Activated T-helper 1 cell treated with anti-CD3 and anti-CD28 coated beads, Interleukin-12 subunit alpha, Interleukin-12 subunit beta, Interleukin-2, Interleukin-4 antibody, amounts not matched to agents 30 ng/mL and 10 ng/mL and 1 ng/mL, durations not matched to agents 14 hours and 24 hours and 36 hours (primary cell): ENCODE results near the gene AGPAT3. TPM values are rescaled to one million over a fixed set of nuclear protein-coding genes. Genes with fewer than 3 reads are reported as not detected.

ENCODE experiments used
- DNase-seq: peaks from one replicate; pipeline ENCODE4 v3.0.0; 2021; ENCODE audit warnings: low spot score
- H3K27ac Mint-ChIP-seq: one replicate; pipeline ENCODE4 v1.8.0; 2021; ENCODE audit warnings: mild to moderate bottlenecking, mixed read lengths
- H3K27me3 Mint-ChIP-seq: one replicate; pipeline ENCODE4 v1.8.0; 2022; ENCODE audit warnings: mild to moderate bottlenecking, moderate library complexity, mixed read lengths; ENCODE audit not compliant: insufficient read depth
- H3K36me3 Mint-ChIP-seq: one replicate; pipeline ENCODE4 v1.8.0; 2021; ENCODE audit warnings: low read depth, mixed read lengths
- H3K4me1 Mint-ChIP-seq: one replicate; pipeline ENCODE4 v1.8.0; 2021; ENCODE audit warnings: low read depth, mixed read lengths
- H3K4me3 Mint-ChIP-seq: one replicate; pipeline ENCODE4 v1.8.0; 2021; ENCODE audit warnings: mild to moderate bottlenecking, moderate library complexity, mixed read lengths
- H3K9me3 Mint-ChIP-seq: one replicate; pipeline ENCODE4 v1.8.0; 2021; ENCODE audit warnings: mixed read lengths
- intact Hi-C: fragments of 100-400 bp; cut with micrococcal nuclease; formaldehyde crosslinking; loops from one replicate; pipeline ENCODE4 v1.15.1; 2024
- total RNA-seq: library from RNA; stranded (reverse); gene quantifications from 2 replicates; pipeline ENCODE4 v1.2.3, GENCODE V29; 2022

The AGPAT3 gene
- total RNA-seq, 1 donor from 2014 or later: 127 TPM

- H3K27me3 Mint-ChIP-seq: peaks cover 13% of the 10 kb centered on the region
- intact Hi-C loops: no loop called here
- no peak overlapping the region for H3K4me3 Mint-ChIP-seq
- DNase-seq: no peak
- H3K9me3 Mint-ChIP-seq: no peaks in the 10 kb centered on the region
- H3K27ac Mint-ChIP-seq: no peak overlapping the region
- H3K36me3 Mint-ChIP-seq: no peaks in the 10 kb centered on the region
- H3K4me1 Mint-ChIP-seq: no peaks in the 10 kb centered on the region
Measured at GRCh38 chr21:44000360-44000759, 135.3 kb downstream of the AGPAT3 start.

- no peaks in the 10 kb centered on the region for H3K9me3 Mint-ChIP-seq
- H3K27me3 Mint-ChIP-seq: peaks cover 8% of the 10 kb centered on the region
- H3K4me1 Mint-ChIP-seq: no peaks in the 10 kb centered on the region
- no peaks in the 10 kb centered on the region for H3K36me3 Mint-ChIP-seq
- intact Hi-C loops: no loop called here
- H3K27ac Mint-ChIP-seq: no peak overlapping the region
- DNase-seq: no peak
- H3K4me3 Mint-ChIP-seq: no peak overlapping the region
Measured at GRCh38 chr21:44002511-44002910, 137.5 kb downstream of the AGPAT3 start.

GRCh38 chr21:44003307-44003966, 138.4 kb downstream of the AGPAT3 start:
- intact Hi-C loops: no loop called here
- H3K4me1 Mint-ChIP-seq: no peaks in the 10 kb centered on the region
- H3K27me3 Mint-ChIP-seq: peaks cover 8% of the 10 kb centered on the region
- no peak overlapping the region for H3K27ac Mint-ChIP-seq
- no peaks in the 10 kb centered on the region for H3K9me3 Mint-ChIP-seq
- H3K4me3 Mint-ChIP-seq: no peak overlapping the region
- no peak for DNase-seq
- H3K36me3 Mint-ChIP-seq: no peaks in the 10 kb centered on the region

- Mint-ChIP-seq H3K9me3 (no peaks in the 10 kb centered on the region), H3K36me3 (peaks cover under 1% of the 10 kb centered on the region), H3K4me3 (no peak overlapping the region), H3K27me3 (peaks cover 2% of the 10 kb centered on the region), H3K27ac (no peak overlapping the region), H3K4me1 (peaks cover 2% of the 10 kb centered on the region)
- DNase-seq: no peak
- intact Hi-C loops: no loop called here
Measured at GRCh38 chr21:44005071-44005470, 140.0 kb downstream of the AGPAT3 start.

- H3K27me3 Mint-ChIP-seq: no peaks in the 10 kb centered on the region
- H3K9me3 Mint-ChIP-seq: no peaks in the 10 kb centered on the region
- peaks cover 7% of the 10 kb centered on the region for H3K4me1 Mint-ChIP-seq
- H3K4me3 Mint-ChIP-seq: no peak overlapping the region
- H3K36me3 Mint-ChIP-seq: peaks cover 5% of the 10 kb centered on the region
- H3K27ac Mint-ChIP-seq: no peak overlapping the region
- intact Hi-C loops: no loop called here
- no peak for DNase-seq
Measured at GRCh38 chr21:44005593-44005992, 140.6 kb downstream of the AGPAT3 start.

GRCh38 chr21:44006017-44006619, 141.1 kb downstream of the AGPAT3 start:
- H3K27ac Mint-ChIP-seq: no peak overlapping the region

GRCh38 chr21:44006656-44007055, 141.6 kb downstream of the AGPAT3 start:
- peaks cover 14% of the 10 kb centered on the region for H3K4me1 Mint-ChIP-seq
- H3K27ac Mint-ChIP-seq: no peak overlapping the region
- H3K27me3 Mint-ChIP-seq: no peaks in the 10 kb centered on the region
- H3K4me3 Mint-ChIP-seq: no peak overlapping the region
- DNase-seq: no peak
- intact Hi-C loops: no loop called here
- H3K9me3 Mint-ChIP-seq: no peaks in the 10 kb centered on the region
- peaks cover 8% of the 10 kb centered on the region for H3K36me3 Mint-ChIP-seq

More at GRCh38 chr21:44006017-44006619, 141.1 kb downstream of the AGPAT3 start:
- Mint-ChIP-seq H3K9me3 (no peaks in the 10 kb centered on the region), H3K36me3 (peaks cover 5% of the 10 kb centered on the region), H3K27me3 (no peaks in the 10 kb centered on the region), H3K4me1 (peaks cover 11% of the 10 kb centered on the region), H3K4me3 (no peak overlapping the region)
- intact Hi-C loops: no loop called here
- no peak for DNase-seq

- no peaks in the 10 kb centered on the region for H3K27me3 Mint-ChIP-seq
- no peaks in the 10 kb centered on the region for H3K9me3 Mint-ChIP-seq
- H3K27ac Mint-ChIP-seq: no peak overlapping the region
- DNase-seq: no peak
- H3K36me3 Mint-ChIP-seq: peaks cover 16% of the 10 kb centered on the region
- H3K4me1 Mint-ChIP-seq: peaks cover 36% of the 10 kb centered on the region
- H3K4me3 Mint-ChIP-seq: peak overlapping the region; percentile 11
- intact Hi-C loops: loop anchor here (5.0 kb wide), 4 partner anchors 143 to 912 kb away; partner anchors contain the start of genes AGPAT3, ITGB2 and RRP1
Measured at GRCh38 chr21:44010429-44010828, 145.4 kb downstream of the AGPAT3 start.

- intact Hi-C loops: loop anchor here (5.0 kb wide), 4 partner anchors 144 to 911 kb away; partner anchors contain the start of genes AGPAT3, ITGB2 and RRP1
- Mint-ChIP-seq H3K4me1 (peaks cover 41% of the 10 kb centered on the region), H3K27me3 (no peaks in the 10 kb centered on the region), H3K36me3 (peaks cover 17% of the 10 kb centered on the region), H3K4me3 (peak overlapping the region; percentile 91), H3K9me3 (no peaks in the 10 kb centered on the region), H3K27ac (peak overlapping the region; percentile 91)
- DNase-seq: no peak
Measured at GRCh38 chr21:44011123-44011522, 146.1 kb downstream of the AGPAT3 start.

- Mint-ChIP-seq H3K4me3 (peak within 1 kb of the TSS; percentile 91), H3K36me3 (peaks cover 18% of the 10 kb centered on the region), H3K27ac (peak within 1 kb of the TSS; percentile 94), H3K9me3 (no peaks in the 10 kb centered on the region), H3K4me1 (peaks cover 45% of the 10 kb centered on the region), H3K27me3 (no peaks in the 10 kb centered on the region)
- peak; percentile 85 for DNase-seq
- intact Hi-C loops: loop anchor here (1.0 to 5.0 kb wide), 5 partner anchors 145 to 910 kb away; partner anchors contain the start of genes AGPAT3, ITGB2 and RRP1
Measured at GRCh38 chr21:44011579-44012473, 146.8 kb downstream of the AGPAT3 start, which contains the start of gene TRAPPC10. Gene TRAPPC10, plus strand, starts transcription at chr21:44012309. Its CDS starts 185 bp downstream, at chr21:44012494.

GRCh38 chr21:44012474-44013379, 147.7 kb downstream of the AGPAT3 start:
- peak; percentile 81 for DNase-seq
- Mint-ChIP-seq H3K4me3 (peak overlapping the region; percentile 91), H3K27me3 (no peaks in the 10 kb centered on the region), H3K4me1 (peaks cover 53% of the 10 kb centered on the region), H3K9me3 (no peaks in the 10 kb centered on the region), H3K36me3 (peaks cover 24% of the 10 kb centered on the region), H3K27ac (peak overlapping the region; percentile 94)
- intact Hi-C loops: loop anchor here (1.0 to 5.0 kb wide), 7 partner anchors 53 to 910 kb away; partner anchors contain the start of genes AGPAT3, ITGB2 and RRP1
